ENCODE data around the gene ATF4.

ATF4 gene

DNA sequence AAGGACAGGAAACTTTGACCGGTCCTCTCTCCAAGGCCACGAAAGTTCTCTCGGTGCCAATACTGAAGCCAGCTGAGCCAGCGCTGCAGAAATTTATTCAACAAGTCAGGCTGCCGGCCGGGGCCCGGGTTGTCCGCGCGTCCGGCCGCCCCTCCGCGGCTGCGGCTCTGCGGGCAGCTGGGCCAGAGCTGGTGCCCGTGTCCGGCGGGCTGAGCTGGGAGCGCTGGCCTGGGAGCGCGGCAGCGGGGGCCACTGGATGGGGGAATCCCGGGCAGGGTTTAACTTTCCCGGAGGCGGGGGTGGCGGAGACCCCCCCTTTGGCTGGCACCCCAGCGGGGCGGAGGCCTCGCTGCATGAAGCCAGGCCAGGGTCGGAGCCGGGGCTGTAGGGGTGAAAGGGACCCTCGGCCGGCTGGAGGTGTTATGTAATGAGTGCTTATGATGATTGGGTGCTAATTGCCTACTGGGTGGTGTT, 37.9 kb downstream of the ATF4 start:
- H2AFZ ChIP-seq (ENCODE audit: low read depth, low read length, severe bottlenecking) = no peak overlapping the region
- H3K36me3 ChIP-seq (ENCODE audit: low read length) = no peaks in the 10 kb centered on the region
- H3K9me2 ChIP-seq (replicated peaks; ENCODE audit: insufficient read depth, low read length) = no peaks in the 10 kb centered on the region
- H3K27ac ChIP-seq (ENCODE audit: low read depth, low read length) = no peak overlapping the region
- TF ChIP-seq EZH2phosphoT487 (conservative IDR thresholded peaks at IDR 0.05; ENCODE audit: low read length) = no peak
- TF ChIP-seq CTCF (IDR thresholded peaks at IDR 0.05; ENCODE audit: insufficient read depth, low read length, poor library complexity, severe bottlenecking) = no peak
- H3K4me3 ChIP-seq (ENCODE audit: insufficient read depth, low read length, poor library complexity, severe bottlenecking) = no peak overlapping the region
- no peak overlapping the region for H3K9ac ChIP-seq (ENCODE audit: low read length)
- H3K79me2 ChIP-seq (ENCODE audit: insufficient read depth, low read length) = no peaks in the 10 kb centered on the region
- H3F3A ChIP-seq (ENCODE audit: insufficient read depth) = no peaks in the 10 kb centered on the region
- H4K20me1 ChIP-seq (ENCODE audit: low read depth, low read length) = no peaks in the 10 kb centered on the region
- no peaks in the 10 kb centered on the region for H3K27me3 ChIP-seq (ENCODE audit: low read length)
- no peak overlapping the region for H3K4me2 ChIP-seq (ENCODE audit: low read depth, low read length, poor library complexity, severe bottlenecking)
- no peaks in the 10 kb centered on the region for H3K9me3 ChIP-seq (ENCODE audit: insufficient read depth, low read length)

DNA sequence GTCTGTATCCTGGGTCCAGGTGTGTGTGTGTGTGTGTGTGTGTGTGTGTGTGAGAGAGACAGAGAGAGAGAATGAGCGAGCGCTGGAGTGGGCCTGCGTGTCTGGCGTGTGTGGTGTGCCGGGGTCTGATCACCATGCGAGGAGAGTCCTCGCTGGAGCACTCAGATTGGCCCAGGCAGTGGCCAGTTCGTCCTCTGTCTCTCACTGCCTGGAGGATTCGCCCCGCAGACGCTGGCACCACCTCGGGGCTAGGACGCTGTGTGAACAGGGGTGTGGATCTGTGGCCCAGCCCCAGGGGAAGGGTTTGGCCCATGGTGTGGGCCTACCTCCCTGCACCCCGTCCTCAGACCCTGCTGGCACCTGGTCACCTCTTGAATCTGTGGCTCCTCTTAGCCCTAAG, 38.6 kb downstream of the ATF4 start:
- Histone ChIP-seq H3K4me2 (ENCODE audit: low read depth, low read length, poor library complexity, severe bottlenecking) (no peak overlapping the region), H3K9me3 (ENCODE audit: insufficient read depth, low read length) (peaks cover 5% of the 10 kb centered on the region; the same call in 1 of the 2 replicates), H3K4me3 (ENCODE audit: insufficient read depth, low read length, poor library complexity, severe bottlenecking) (no peak overlapping the region), H3K27ac (ENCODE audit: low read depth, low read length) (no peak overlapping the region), H3K9ac (ENCODE audit: low read length) (no peak overlapping the region), H3K79me2 (ENCODE audit: insufficient read depth, low read length) (no peaks in the 10 kb centered on the region), H3K27me3 (ENCODE audit: low read length) (no peaks in the 10 kb centered on the region), H3F3A (ENCODE audit: insufficient read depth) (no peaks in the 10 kb centered on the region), H3K9me2 (replicated peaks; ENCODE audit: insufficient read depth, low read length) (no peaks in the 10 kb centered on the region), H2AFZ (ENCODE audit: low read depth, low read length, severe bottlenecking) (no peak overlapping the region), H4K20me1 (ENCODE audit: low read depth, low read length) (no peaks in the 10 kb centered on the region), H3K36me3 (ENCODE audit: low read length) (no peaks in the 10 kb centered on the region)
- no peak for TF ChIP-seq EZH2phosphoT487 (conservative IDR thresholded peaks at IDR 0.05; ENCODE audit: low read length)
- TF ChIP-seq CTCF (IDR thresholded peaks at IDR 0.05; ENCODE audit: insufficient read depth, low read length, poor library complexity, severe bottlenecking) = no peak

GRCh38 chr22:39559456-39560105, 39.2 kb downstream of the ATF4 start:
- TF ChIP-seq CTCF (IDR thresholded peaks at IDR 0.05; ENCODE audit: insufficient read depth, low read length, poor library complexity, severe bottlenecking) (peak; percentile 49), EZH2phosphoT487 (conservative IDR thresholded peaks at IDR 0.05; ENCODE audit: low read length) (no peak)
- Histone ChIP-seq H3K4me2 (ENCODE audit: low read depth, low read length, poor library complexity, severe bottlenecking) (no peak overlapping the region), H3K4me3 (ENCODE audit: insufficient read depth, low read length, poor library complexity, severe bottlenecking) (no peak overlapping the region)

More at GRCh38 chr22:39559456-39560105, 39.2 kb downstream of the ATF4 start:
- H4K20me1 ChIP-seq (ENCODE audit: low read depth, low read length) = no peaks in the 10 kb centered on the region
- H3K9me2 ChIP-seq (replicated peaks; ENCODE audit: insufficient read depth, low read length) = no peaks in the 10 kb centered on the region
- H3K27ac ChIP-seq (ENCODE audit: low read depth, low read length) = no peak overlapping the region
- no peaks in the 10 kb centered on the region for H3K36me3 ChIP-seq (ENCODE audit: low read length)
- no peaks in the 10 kb centered on the region for H3K27me3 ChIP-seq (ENCODE audit: low read length)
- H3K9ac ChIP-seq (ENCODE audit: low read length) = no peak overlapping the region
- peaks cover 8% of the 10 kb centered on the region; the same call in 1 of the 2 replicates for H3K9me3 ChIP-seq (ENCODE audit: insufficient read depth, low read length)
- H3K79me2 ChIP-seq (ENCODE audit: insufficient read depth, low read length) = no peaks in the 10 kb centered on the region
- H3F3A ChIP-seq (ENCODE audit: insufficient read depth) = no peaks in the 10 kb centered on the region
- H2AFZ ChIP-seq (ENCODE audit: low read depth, low read length, severe bottlenecking) = no peak overlapping the region

All from SU-DHL-6 (cell line).